Endometrium (tissue), 2 donors: ENCODE data around the gene SLC16A5.

Source experiments
- FAIRE-seq: peaks from 2 replicates; lab custom pipeline; 2012; peaks lifted over from hg19 to GRCh38; lab: Jason Lieb, UNC
- donor health status: control.
- donor health status: control.

SLC16A5 gene

GRCh38 chr17:75086496-75087181, 1.1 kb upstream of the SLC16A5 start:
- no peak for FAIRE-seq

DNA sequence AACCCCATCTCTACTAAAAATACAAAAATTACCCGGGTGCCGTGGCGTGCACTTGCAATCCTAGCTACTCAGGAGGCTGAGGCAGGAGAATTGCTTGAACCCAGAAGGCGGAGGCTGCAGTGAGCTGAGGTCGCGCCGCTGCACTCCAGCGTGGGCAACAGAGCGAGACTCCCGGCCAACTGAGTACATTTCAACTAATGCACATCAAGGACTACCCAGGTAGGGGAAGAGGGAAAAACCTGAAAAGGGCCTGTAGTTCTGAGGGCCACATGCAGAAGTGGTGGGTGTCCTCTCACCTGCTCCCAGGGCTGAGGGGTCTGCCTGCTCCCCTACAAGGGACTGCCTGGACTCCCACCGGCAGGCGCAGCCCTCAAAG, 584 bp upstream of the SLC16A5 start:
- no peak for FAIRE-seq

DNA sequence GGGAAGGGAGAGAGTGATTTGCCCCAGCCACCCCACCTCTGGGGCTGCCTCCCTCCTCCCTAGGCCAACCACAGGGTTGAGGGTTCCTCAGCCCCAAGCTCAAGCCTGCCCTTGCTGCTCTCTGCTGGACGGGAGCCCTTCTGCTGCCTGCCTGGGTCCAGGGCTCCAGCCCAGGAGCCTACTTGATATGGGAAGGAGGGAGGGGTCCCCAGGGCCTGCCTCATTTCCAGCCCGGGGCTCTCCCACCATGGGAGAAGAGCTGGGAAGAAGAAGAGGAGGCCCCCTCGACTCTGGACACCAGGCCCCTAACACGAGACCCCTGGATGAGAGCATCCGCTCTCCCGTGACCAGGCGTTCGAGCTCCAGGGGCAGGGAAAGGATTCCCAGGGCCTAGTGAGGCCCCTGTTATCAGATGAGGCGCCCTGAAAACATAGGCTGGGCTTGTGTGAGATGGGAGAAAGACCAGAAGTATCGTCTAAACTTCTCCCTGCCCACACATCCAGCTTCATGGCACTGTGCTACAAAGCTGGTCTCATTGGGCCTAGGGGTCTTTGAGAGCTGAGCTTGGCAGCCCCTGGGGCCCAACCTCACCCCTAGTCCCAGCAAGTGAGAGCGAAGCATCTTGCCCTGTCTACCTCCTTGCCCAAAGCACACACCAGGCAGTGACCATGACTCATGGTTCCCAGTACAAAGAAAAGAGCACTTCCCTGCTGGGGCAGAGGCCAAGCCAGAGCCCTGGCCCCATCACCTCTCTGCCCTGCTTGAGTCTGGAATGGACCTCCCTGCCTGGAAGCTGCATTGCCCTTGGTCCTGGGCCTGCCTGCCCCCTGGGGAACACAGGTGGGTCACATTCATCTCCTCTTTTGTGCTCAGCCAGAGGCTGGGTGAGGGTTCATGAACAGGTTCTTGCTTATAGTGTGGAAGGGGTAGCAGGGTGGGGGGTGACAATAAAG, 987 bp downstream of the SLC16A5 start:
- no peak for FAIRE-seq

DNA sequence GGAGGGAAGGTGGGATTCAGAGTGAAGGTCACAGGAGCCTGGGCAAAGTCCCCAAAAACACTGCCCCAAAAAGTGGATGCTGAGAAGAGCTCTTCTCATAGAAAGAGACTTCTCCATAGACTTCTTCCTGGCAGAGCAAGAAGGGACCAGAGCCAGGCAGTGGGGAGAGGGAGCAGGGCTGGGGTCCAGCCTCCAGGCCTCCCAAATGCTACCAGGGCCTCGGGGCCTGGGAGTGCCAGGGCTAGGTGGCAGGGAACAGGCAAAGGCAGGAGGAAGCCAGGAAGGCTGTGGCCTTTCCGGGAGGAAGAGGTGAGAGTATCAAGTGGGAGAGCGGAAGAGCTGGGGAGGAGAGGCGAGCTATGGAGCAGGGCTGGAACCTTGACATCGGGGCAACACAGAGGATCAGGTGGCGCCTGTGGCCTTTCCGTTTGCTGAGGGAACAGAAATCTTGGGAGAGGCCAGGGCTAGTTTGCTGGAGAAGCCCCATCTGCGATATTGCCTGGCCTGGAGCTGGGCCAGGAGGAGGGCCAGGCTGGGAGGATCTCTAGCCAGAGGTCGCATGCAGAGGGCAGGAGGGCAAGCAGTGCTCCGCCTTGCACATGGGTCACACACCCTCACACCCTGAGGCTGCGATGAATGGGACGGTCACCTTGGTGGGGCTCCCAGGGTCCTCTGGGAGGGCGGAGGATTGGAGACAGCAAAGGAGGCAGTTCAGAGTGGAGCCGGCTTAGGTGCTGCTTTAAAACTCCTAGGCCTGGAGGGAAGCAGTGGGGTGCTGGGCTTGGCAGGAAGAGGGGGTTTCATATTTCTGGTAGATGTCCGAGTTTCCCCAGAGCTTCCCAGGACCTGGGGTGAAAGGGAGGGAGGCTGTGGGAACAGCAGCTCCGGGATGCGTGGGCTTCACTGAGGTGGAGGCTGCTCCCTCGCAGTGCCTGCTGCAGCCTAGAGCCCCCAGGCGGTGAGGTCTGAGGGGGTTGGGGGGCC, 3.4 kb downstream of the SLC16A5 start:
- no peak for FAIRE-seq

DNA sequence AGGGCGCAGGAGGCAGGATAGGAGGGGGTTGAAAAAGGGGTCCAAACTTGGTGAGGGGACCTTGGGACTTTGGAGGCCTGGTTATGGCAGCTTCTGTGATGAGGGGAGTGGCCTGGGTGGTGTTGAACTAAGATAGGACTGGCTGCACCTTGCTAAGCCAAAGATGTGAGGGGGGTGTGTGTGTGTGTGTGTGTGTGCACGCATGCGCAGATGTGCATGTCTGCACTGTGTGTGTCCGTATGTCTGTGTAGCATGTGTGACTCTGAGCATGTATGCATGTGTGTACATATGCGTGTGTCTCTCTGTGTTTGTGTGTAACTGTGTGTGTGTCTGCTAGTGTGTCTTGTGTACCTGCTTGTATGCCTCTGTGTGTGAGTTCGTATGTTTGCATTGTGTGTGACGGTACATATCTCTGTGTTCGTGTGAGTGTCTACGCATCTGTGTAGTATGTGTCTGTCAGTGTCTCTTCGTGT, 4.1 kb downstream of the SLC16A5 start:
- FAIRE-seq, result no peak

GRCh38 chr17:75093548-75094158, 5.9 kb downstream of the SLC16A5 start:
- no peak for FAIRE-seq

- no peak for FAIRE-seq
Measured at GRCh38 chr17:75094871-75095399, 7.2 kb downstream of the SLC16A5 start.

DNA sequence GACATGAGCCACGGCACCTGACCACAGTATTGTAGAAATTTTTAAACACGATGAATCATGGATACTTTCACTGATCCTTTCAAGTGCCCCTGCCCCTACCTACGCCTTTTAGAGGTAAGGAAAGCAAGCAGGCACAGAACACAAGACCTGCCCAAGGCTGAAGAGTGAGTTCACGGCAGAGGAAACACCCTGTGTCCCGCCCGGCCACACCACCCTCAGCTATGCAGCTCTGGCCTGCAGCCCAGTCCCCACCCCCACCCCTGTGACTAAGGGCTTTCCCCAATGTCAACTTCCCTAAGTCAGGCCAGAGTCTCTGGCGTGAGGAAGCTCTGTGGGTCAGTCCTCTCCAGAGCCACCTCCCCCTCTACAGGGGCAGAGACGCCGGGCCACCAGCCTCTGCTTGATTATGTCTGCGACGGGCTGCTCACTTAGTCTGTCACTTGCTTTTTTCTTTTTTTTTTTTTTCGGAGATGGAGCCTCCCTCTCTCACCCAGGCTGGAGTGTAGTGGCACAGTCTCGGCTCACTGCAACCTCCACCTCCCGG, 8.4 kb downstream of the SLC16A5 start:
- no peak for FAIRE-seq

- FAIRE-seq, result no peak
Measured at GRCh38 chr17:75097865-75098264, 10.1 kb downstream of the SLC16A5 start.

GRCh38 chr17:75098861-75099260, 11.1 kb downstream of the SLC16A5 start:
- FAIRE-seq, result no peak

GRCh38 chr17:75099881-75100595, 12.3 kb downstream of the SLC16A5 start:
- no peak for FAIRE-seq

DNA sequence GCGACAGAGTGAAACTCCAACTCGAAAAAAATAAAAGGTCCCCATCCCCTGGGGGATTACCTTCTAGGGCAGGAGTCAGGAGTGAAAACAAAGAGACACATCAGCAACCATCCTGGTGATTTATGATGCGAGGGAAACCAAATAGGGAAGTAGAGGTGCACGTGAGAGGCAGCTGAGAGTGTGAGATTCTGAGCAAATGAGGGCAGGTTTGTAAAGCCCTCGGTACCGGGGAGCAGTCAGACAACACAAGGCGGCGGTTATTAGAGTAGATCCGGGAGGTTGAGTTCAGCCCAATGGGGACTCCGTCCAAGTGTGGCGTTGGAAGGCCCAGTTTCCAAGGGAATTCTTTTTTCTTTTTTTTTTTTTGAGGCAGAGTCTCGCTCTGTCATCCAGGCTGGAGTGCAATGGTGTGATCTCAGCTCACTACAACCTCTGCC, 14.6 kb downstream of the SLC16A5 start:
- no peak for FAIRE-seq

DNA sequence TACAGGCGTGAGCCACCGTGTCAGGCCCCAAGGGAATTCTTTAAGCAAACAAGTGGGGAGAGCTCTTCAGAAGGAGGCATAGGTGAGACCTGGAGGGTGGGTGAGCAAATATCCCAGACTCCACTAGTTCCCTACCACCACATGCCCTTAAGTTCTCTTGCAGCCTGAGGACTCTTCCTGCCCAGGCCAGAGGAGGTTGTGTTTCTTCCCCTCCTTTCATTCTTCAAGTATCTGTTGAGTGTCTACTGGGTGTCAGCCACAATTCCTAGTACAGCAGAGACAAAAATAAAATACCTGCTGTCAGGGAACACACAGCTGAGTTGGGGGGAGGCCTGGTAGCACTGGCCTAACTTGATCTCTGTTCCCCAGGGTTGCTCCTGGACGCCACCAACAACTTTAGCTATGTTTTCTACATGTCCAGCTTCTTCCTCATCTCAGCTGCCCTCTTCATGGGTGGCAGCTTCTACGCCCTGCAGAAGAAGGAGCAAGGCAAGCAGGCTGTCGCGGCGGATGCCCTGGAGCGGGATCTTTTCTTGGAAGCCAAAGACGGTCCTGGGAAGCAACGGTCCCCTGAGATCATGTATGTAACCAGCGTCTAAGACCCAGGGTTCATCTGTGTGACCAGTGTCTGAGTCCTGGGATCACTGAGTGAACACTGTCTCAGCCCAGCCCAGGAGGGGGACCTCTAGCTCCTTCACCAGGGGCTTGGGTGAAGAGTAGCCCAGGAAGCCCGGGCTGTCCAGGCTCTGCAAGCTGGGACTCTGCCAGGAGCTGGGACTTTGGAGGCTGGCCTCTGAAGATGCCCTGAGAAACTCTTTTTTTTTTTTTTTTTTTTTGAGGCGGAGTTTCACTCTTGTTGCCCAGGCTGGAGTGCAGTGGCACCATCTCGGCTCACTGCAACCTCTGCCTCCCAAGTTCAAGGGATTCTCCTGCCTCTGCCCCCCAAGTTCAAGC, 16.1 kb downstream of the SLC16A5 start:
- FAIRE-seq, result no peak

GRCh38 chr17:75105126-75106080, 17.6 kb downstream of the SLC16A5 start:
- no peak for FAIRE-seq

GRCh38 chr17:75108193-75108592, 20.4 kb downstream of the SLC16A5 start:
- FAIRE-seq, result no peak

DNA sequence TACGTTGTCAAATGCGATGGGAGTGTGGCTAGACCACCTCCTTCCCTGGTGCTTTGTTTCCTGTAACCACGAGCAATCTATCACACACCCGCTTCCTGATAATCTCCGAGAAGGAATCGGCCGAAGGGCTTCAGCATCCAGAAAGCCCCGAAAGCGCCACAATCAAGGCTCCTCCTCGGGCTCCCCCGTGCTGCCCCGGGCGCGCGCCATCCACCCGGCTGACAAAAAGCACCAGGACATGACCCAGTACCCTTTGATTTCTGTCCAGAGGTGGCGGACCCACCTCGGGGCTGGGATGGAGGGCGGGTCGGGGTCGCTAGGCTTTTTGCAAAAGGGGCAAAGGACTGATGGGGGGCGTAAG, 21.3 kb downstream of the SLC16A5 start:
- no peak for FAIRE-seq

DNA sequence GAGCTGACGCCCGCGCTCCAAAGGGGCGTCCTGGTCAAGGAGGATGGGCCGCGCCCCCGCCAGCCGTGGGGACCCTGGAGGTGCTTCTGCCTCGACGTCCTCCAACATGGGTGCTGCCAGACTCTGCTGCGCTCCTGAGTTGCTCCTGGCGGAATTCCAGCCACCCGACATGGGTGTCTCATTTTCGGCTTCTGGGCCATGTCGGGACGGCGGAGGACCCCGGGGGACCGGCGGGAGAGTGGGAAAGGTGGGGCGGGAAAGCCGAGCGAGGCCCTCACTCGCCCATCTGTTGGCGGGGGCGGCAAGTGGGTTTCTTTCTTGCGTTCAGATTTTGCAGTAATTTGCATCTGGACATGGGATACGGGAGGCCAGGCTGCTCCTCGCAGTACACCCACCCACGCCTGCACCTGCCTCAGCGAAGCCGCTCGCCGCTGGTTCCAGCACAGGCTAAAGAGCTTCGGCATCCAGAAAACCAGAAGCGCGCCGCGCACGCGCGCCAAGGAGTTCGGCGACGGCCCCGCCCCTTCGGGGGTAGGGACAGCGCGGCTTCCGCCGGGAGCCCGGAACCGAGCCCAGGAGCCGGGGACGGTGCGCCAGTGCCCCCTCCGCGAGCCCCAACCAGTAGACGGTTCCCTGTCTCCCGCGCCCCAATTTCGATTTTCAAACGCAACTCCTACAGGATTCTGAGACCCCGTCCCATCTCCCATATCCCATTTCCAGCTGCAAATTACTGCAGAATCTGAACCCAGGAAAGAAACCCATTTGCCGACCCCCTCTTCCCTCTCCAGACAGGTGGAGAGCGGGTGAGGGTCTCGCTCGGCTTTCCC, 21.9 kb downstream of the SLC16A5 start, which contains the start of gene ARMC7:
ARMC7 (plus strand) TSS at position 563 of the 827 bp plus-strand sequence. CDS start 320 bp downstream, outside the sequence.
- no peak for FAIRE-seq
